Frontal cortex (tissue), 4 donors: ENCODE results near the gene PYROXD2. TPM values are rescaled to one million over a fixed set of nuclear protein-coding genes. Genes with fewer than 3 reads are reported as not detected.

Experiments used
- DNase-seq, 2 donors: peaks; one replicate each; pipeline ENCODE4 v3.0.0; 2012; ENCODE audit warnings: low spot score in 2 of 2
- FAIRE-seq: peaks from 2 replicates; lab custom pipeline; 2012; peaks lifted over from hg19 to GRCh38; lab: Jason Lieb, UNC
- total RNA-seq: library from RNA; depleted of rRNA; stranded (reverse); fragments of >200 nt; gene quantifications from one replicate; pipeline ENCODE4 v1.2.3, GENCODE V29; 2014
- donor health status: control.
- donor health status: control.
- donor health status: control.

Gene PYROXD2
- total RNA-seq: 2.4 TPM

- FAIRE-seq: no peak
These were observed at the start of gene PYROXD2 for GRCh38 chr10:98414932-98415730. PYROXD2 (minus strand) TSS chr10:98415182; CDS start chr10:98415135, 47 bp downstream.

GRCh38 chr10:98463976-98464754, 49.2 kb upstream of the PYROXD2 start:
- FAIRE-seq: no peak
- DNase-seq: no peak

More at GRCh38 chr10:98414932-98415730, at the start of gene PYROXD2:
- peak; percentile 74 to 88 for DNase-seq

GRCh38 chr10:98463016-98463415, 48.0 kb upstream of the PYROXD2 start:
- no peak for DNase-seq
- no peak for FAIRE-seq

GRCh38 chr10:98461500-98461842, 46.5 kb upstream of the PYROXD2 start:
- DNase-seq: no peak
- no peak for FAIRE-seq

- DNase-seq (no peak), FAIRE-seq (no peak)
These were observed 46.0 kb upstream of the PYROXD2 start for GRCh38 chr10:98460837-98461499.

GRCh38 chr10:98458809-98459784, 44.1 kb upstream of the PYROXD2 start:
- FAIRE-seq (no peak), DNase-seq (no peak)

- FAIRE-seq (no peak), DNase-seq (no peak)
These were observed 42.7 kb upstream of the PYROXD2 start for GRCh38 chr10:98457721-98458120.

- DNase-seq (no peak), FAIRE-seq (no peak)
These were observed 41.9 kb upstream of the PYROXD2 start for GRCh38 chr10:98456686-98457482.

GRCh38 chr10:98456043-98456570, 41.1 kb upstream of the PYROXD2 start:
- FAIRE-seq: no peak
- DNase-seq: no peak

GRCh38 chr10:98453729-98454128, 38.7 kb upstream of the PYROXD2 start:
- no peak for FAIRE-seq
- DNase-seq: no peak

GRCh38 chr10:98450618-98451017, 35.6 kb upstream of the PYROXD2 start:
- DNase-seq (no peak), FAIRE-seq (no peak)

GRCh38 chr10:98449287-98449686, 34.3 kb upstream of the PYROXD2 start:
- FAIRE-seq: no peak

GRCh38 chr10:98446661-98447221, 31.8 kb upstream of the PYROXD2 start, which contains the start of gene HPS1:
HPS1 (minus strand) TSS chr10:98446935; CDS start chr10:98443240, 3,695 bp downstream.
- DNase-seq: peak; percentile 87 to 91
- no peak for FAIRE-seq

More at GRCh38 chr10:98449287-98449686, 34.3 kb upstream of the PYROXD2 start:
- no peak for DNase-seq

GRCh38 chr10:98446151-98446660, 31.2 kb upstream of the PYROXD2 start:
- DNase-seq (peak in 1 of 2 donors; percentile 47), FAIRE-seq (no peak)

- DNase-seq (no peak), FAIRE-seq (no peak)
These were observed 30.3 kb upstream of the PYROXD2 start for GRCh38 chr10:98445200-98445812.

GRCh38 chr10:98444314-98445006, 29.5 kb upstream of the PYROXD2 start:
- no peak for FAIRE-seq
- DNase-seq: no peak

- DNase-seq: no peak
- no peak for FAIRE-seq
These were observed 23.7 kb upstream of the PYROXD2 start for GRCh38 chr10:98438715-98439114.
